Osteocyte (in vitro differentiated cells): ENCODE data around the gene SCAPER. TPM values are rescaled to one million over a fixed set of nuclear protein-coding genes. Genes with fewer than 3 reads are reported as not detected.

Experiments used
- DNase-seq: peaks from one replicate; pipeline ENCODE4 v3.0.0; 2021; ENCODE audit warnings: mixed read lengths; ENCODE audit not compliant: unreplicated experiment; ENCODE audit errors: extremely low spot score
- H3K27ac Mint-ChIP-seq: one replicate; pipeline ENCODE4 v1.8.0; 2021; ENCODE audit warnings: mild to moderate bottlenecking, mixed read lengths; ENCODE audit not compliant: unreplicated experiment
- H3K27me3 Mint-ChIP-seq: one replicate; pipeline ENCODE4 v1.8.0; 2021; ENCODE audit warnings: mixed read lengths; ENCODE audit not compliant: unreplicated experiment
- H3K36me3 Mint-ChIP-seq: one replicate; pipeline ENCODE4 v1.8.0; 2021; ENCODE audit warnings: mixed read lengths; ENCODE audit not compliant: unreplicated experiment
- H3K4me1 Mint-ChIP-seq: one replicate; pipeline ENCODE4 v1.8.0; 2021; ENCODE audit warnings: mixed read lengths; ENCODE audit not compliant: unreplicated experiment
- H3K4me3 Mint-ChIP-seq: one replicate; pipeline ENCODE4 v1.8.0; 2021; ENCODE audit warnings: mild to moderate bottlenecking, moderate library complexity, mixed read lengths; ENCODE audit not compliant: unreplicated experiment
- H3K9me3 Mint-ChIP-seq: one replicate; pipeline ENCODE4 v1.8.0; 2021; ENCODE audit warnings: mixed read lengths; ENCODE audit not compliant: unreplicated experiment
- CTCF ChIP-seq: fragments of 200-600 bp; sonication (generic); IDR thresholded peaks from 2 replicates; pipeline ENCODE4 v1.5.0; 2021; ENCODE audit warnings: antibody characterized with exemption, mild to moderate bottlenecking, moderate library complexity
- total RNA-seq: library from RNA; stranded (reverse); gene quantifications from 2 replicates; pipeline ENCODE4 v1.2.1, GENCODE V29; 2021

SCAPER gene
- total RNA-seq, 1 donor from 2014 or later, result 20.0 TPM

DNA sequence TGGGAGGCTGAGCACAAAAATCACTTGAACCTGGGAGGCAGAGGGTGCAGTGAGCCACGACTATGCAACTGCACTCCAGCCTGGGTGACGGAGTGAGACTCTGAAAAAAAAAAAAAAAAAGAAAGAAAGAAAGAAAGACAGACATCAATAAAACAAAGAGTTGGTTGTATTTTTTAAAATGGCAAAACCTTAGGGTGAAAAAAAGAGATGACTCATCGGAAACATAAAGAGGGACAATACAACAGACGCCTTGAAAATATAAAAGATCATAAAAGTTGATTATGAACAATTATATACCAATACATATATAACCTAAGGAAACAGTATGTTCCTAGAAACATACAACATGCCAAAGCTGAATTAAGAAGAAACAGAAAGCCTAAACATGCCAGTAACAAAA is 92.8 kb downstream of the SCAPER start:
- Mint-ChIP-seq H3K27ac (no peak overlapping the region), H3K4me1 (no peaks in the 10 kb centered on the region), H3K4me3 (no peak overlapping the region), H3K36me3 (peaks cover 5% of the 10 kb centered on the region), H3K27me3 (no peaks in the 10 kb centered on the region), H3K9me3 (peaks cover 22% of the 10 kb centered on the region)
- no peak for TF ChIP-seq CTCF
- no peak for DNase-seq

- Mint-ChIP-seq H3K9me3 (peaks cover 16% of the 10 kb centered on the region), H3K4me1 (peaks cover 4% of the 10 kb centered on the region), H3K27me3 (no peaks in the 10 kb centered on the region), H3K4me3 (no peak overlapping the region), H3K36me3 (peaks cover 5% of the 10 kb centered on the region), H3K27ac (no peak overlapping the region)
- no peak for TF ChIP-seq CTCF
- no peak for DNase-seq
Measured at GRCh38 chr15:76809412-76810103, 95.6 kb downstream of the SCAPER start.

DNA sequence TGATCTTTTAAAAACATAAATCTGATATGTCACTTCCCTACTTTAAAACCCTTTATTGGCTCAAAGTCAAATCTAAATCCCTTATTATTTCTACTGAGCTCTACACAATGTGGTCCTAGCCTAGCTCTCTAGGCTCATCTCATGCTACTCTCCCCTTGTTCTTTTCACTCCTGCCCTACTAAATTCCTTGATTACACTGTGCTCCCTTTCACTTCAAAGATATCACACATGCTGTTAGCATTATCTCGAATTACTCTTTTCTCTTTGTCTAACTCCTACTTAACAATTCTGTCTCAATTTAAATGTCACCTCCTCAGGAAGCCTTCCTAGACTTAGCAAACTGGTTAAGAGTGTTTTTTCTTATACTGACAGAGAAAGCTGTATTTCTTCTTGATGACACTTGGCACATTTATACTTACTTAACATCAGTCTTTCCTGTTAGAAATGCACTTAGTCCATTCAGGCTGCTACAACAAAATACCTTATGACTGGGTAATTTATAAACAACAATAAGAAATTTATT is 102.0 kb downstream of the SCAPER start:
- no peak for DNase-seq
- H3K9me3 Mint-ChIP-seq, result no peaks in the 10 kb centered on the region
- no peak for TF ChIP-seq CTCF
- H3K4me1 Mint-ChIP-seq, result peaks cover 4% of the 10 kb centered on the region
- H3K27me3 Mint-ChIP-seq, result no peaks in the 10 kb centered on the region
- H3K4me3 Mint-ChIP-seq, result no peak overlapping the region
- H3K27ac Mint-ChIP-seq, result no peak overlapping the region
- peaks cover 16% of the 10 kb centered on the region for H3K36me3 Mint-ChIP-seq

GRCh38 chr15:76802411-76802810 is 102.7 kb downstream of the SCAPER start:
- H3K27ac Mint-ChIP-seq, result no peak overlapping the region
- peaks cover 4% of the 10 kb centered on the region for H3K4me1 Mint-ChIP-seq
- peaks cover 18% of the 10 kb centered on the region for H3K36me3 Mint-ChIP-seq
- H3K4me3 Mint-ChIP-seq, result no peak overlapping the region
- DNase-seq, result no peak
- no peaks in the 10 kb centered on the region for H3K9me3 Mint-ChIP-seq
- no peak for TF ChIP-seq CTCF
- H3K27me3 Mint-ChIP-seq, result no peaks in the 10 kb centered on the region

DNA sequence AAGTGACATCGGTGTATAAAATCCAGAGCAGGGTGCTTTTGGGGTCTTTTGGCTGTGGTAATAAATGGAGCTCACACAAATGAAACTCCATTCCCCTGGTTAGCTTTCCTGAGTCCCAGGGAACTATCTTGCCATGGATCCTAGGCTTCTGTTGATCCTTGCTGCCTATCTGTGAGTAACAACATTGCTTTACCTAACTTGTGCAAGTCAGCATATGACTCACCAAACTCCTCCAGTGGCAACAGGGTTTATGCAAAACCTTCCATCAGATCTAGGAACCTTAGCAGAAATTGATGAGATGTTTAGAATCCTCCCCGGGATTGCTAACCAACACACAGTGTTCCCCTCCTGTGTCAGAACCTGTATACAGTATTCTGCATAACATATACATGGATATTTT is 105.4 kb downstream of the SCAPER start:
- Mint-ChIP-seq H3K9me3 (no peaks in the 10 kb centered on the region), H3K27me3 (no peaks in the 10 kb centered on the region), H3K4me3 (no peak overlapping the region), H3K36me3 (peaks cover 20% of the 10 kb centered on the region), H3K27ac (no peak overlapping the region), H3K4me1 (no peaks in the 10 kb centered on the region)
- no peak for TF ChIP-seq CTCF
- no peak for DNase-seq
